Liver (tissue), 3 donors: ENCODE measurements around the gene ULK2.

ENCODE experiments used
- RAD21 ChIP-seq, 2 donors: IDR thresholded peaks; 2 replicates each; pipeline ENCODE4 v1.6.1; 2016; ENCODE audit warnings: antibody characterized with exemption in 2 of 2, mild to moderate bottlenecking in 2 of 2
- ZBTB33 ChIP-seq: IDR thresholded peaks from 2 replicates; pipeline ENCODE4 v1.6.1; 2016; ENCODE audit warnings: antibody characterized with exemption
- TF ChIP-seq, protein P1 (sequence below): fragments of 150-350 bp; IDR thresholded peaks from 2 replicates; pipeline ENCODE4 v1.5.1; 2017; ENCODE audit warnings: improper control_type of control experiment, low read depth, low read length; ENCODE audit not compliant: missing input control
- donor health status: healthy.
- donor health status: healthy.

DNA sequence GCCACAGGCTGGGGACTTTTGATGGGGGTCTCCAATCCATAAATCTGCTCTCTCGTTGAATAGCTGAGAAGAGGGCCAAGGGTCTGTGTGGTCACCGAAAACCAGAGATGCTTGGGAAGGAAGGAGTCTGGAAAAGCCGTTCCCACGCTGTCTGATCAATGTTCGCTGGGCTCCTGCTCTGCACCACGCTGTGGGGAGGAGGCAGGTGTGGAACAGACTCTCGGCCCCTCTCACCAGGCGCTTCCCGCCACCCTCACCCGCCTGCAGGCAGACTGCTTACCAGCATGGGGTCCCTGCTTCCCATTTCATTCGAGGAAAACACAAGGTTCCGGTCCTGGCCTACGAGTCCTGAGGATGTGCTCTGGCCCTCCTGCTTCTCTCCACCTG is 118.9 kb downstream of the ULK2 start:
- no peak for TF ChIP-seq RAD21 (IDR thresholded peaks at IDR 0.05)
- TF ChIP-seq, protein P1, sequence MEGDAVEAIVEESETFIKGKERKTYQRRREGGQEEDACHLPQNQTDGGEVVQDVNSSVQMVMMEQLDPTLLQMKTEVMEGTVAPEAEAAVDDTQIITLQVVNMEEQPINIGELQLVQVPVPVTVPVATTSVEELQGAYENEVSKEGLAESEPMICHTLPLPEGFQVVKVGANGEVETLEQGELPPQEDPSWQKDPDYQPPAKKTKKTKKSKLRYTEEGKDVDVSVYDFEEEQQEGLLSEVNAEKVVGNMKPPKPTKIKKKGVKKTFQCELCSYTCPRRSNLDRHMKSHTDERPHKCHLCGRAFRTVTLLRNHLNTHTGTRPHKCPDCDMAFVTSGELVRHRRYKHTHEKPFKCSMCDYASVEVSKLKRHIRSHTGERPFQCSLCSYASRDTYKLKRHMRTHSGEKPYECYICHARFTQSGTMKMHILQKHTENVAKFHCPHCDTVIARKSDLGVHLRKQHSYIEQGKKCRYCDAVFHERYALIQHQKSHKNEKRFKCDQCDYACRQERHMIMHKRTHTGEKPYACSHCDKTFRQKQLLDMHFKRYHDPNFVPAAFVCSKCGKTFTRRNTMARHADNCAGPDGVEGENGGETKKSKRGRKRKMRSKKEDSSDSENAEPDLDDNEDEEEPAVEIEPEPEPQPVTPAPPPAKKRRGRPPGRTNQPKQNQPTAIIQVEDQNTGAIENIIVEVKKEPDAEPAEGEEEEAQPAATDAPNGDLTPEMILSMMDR, result no peak
- TF ChIP-seq ZBTB33, result no peak
